Measurements from ENCODE around the gene SELENOV.

Gene SELENOV

GRCh38 chr19:39507715-39508364, 7.1 kb upstream of the SELENOV start:
- no peak for DNase-seq (ENCODE audit: low read depth in 2 of 2)
- no peak for TF ChIP-seq CTCF (IDR thresholded peaks at IDR 0.05; ENCODE audit: low read depth, low read length)
- peak overlapping the region; percentile 42 to 51 for H3K4me3 ChIP-seq (replicated peaks in 1 of 2; ENCODE audit: low read depth in 2 of 2, low read length in 2 of 2)

- no peak overlapping the region for H3K4me3 ChIP-seq (replicated peaks in 1 of 2; ENCODE audit: low read depth in 2 of 2, low read length in 2 of 2)
- no peak for DNase-seq (ENCODE audit: low read depth in 2 of 2)
- TF ChIP-seq CTCF (IDR thresholded peaks at IDR 0.05; ENCODE audit: low read depth, low read length): no peak
These were observed 6.3 kb upstream of the SELENOV start for GRCh38 chr19:39508629-39509028.

GRCh38 chr19:39509233-39509632, 5.7 kb upstream of the SELENOV start:
- TF ChIP-seq CTCF (IDR thresholded peaks at IDR 0.05; ENCODE audit: low read depth, low read length): no peak
- H3K4me3 ChIP-seq (replicated peaks in 1 of 2; ENCODE audit: low read depth in 2 of 2, low read length in 2 of 2): no peak overlapping the region
- DNase-seq (ENCODE audit: low read depth in 2 of 2): no peak

- no peak for TF ChIP-seq CTCF (IDR thresholded peaks at IDR 0.05; ENCODE audit: low read depth, low read length)
- DNase-seq (ENCODE audit: low read depth in 2 of 2): no peak
- H3K4me3 ChIP-seq (replicated peaks in 1 of 2; ENCODE audit: low read depth in 2 of 2, low read length in 2 of 2): no peak overlapping the region
These were observed 2.0 kb upstream of the SELENOV start for GRCh38 chr19:39512988-39513387.

- H3K4me3 ChIP-seq (replicated peaks in 1 of 2; ENCODE audit: low read depth in 2 of 2, low read length in 2 of 2): peak overlapping the region in 1 of 2 donors; percentile 26
These were observed 732 bp downstream of the SELENOV start for GRCh38 chr19:39515551-39516191.

GRCh38 chr19:39516270-39516669, 1.3 kb downstream of the SELENOV start:
- TF ChIP-seq CTCF (IDR thresholded peaks at IDR 0.05; ENCODE audit: low read depth, low read length): no peak
- H3K4me3 ChIP-seq (replicated peaks in 1 of 2; ENCODE audit: low read depth in 2 of 2, low read length in 2 of 2): no peak overlapping the region
- DNase-seq (ENCODE audit: low read depth in 2 of 2): no peak

More at GRCh38 chr19:39515551-39516191, 732 bp downstream of the SELENOV start:
- no peak for TF ChIP-seq CTCF (IDR thresholded peaks at IDR 0.05; ENCODE audit: low read depth, low read length)
- no peak for DNase-seq (ENCODE audit: low read depth in 2 of 2)

Data from cardiac fibroblast (primary cell).